Lower leg skin (tissue), 3 donors: ENCODE measurements around the gene SPEF1.

Source experiments
- POLR2A ChIP-seq, 2 donors: fragments of 450-650 bp; IDR thresholded peaks; one replicate each; pipeline ENCODE4 v1.6.1; 2016 to 2017; ENCODE audit warnings: antibody characterized with exemption in 2 of 2, mild to moderate bottlenecking in 1 of 2, moderate library complexity in 1 of 2
- TF ChIP-seq, protein P1 (sequence below), 3 donors: fragments of 450-650 bp; IDR thresholded peaks; one replicate each; pipeline ENCODE4 v1.5.1; 2016; ENCODE audit warnings: antibody characterized with exemption in 3 of 3, mild to moderate bottlenecking in 3 of 3, moderate library complexity in 2 of 3

GRCh38 chr20:3738111-3739053, 42.9 kb downstream of the SPEF1 start:
- TF ChIP-seq POLR2A (IDR thresholded peaks at IDR 0.05), result no peak
- TF ChIP-seq, protein P1, sequence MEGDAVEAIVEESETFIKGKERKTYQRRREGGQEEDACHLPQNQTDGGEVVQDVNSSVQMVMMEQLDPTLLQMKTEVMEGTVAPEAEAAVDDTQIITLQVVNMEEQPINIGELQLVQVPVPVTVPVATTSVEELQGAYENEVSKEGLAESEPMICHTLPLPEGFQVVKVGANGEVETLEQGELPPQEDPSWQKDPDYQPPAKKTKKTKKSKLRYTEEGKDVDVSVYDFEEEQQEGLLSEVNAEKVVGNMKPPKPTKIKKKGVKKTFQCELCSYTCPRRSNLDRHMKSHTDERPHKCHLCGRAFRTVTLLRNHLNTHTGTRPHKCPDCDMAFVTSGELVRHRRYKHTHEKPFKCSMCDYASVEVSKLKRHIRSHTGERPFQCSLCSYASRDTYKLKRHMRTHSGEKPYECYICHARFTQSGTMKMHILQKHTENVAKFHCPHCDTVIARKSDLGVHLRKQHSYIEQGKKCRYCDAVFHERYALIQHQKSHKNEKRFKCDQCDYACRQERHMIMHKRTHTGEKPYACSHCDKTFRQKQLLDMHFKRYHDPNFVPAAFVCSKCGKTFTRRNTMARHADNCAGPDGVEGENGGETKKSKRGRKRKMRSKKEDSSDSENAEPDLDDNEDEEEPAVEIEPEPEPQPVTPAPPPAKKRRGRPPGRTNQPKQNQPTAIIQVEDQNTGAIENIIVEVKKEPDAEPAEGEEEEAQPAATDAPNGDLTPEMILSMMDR (IDR thresholded peaks at IDR 0.05), result no peak
